NCI-H345 (cell line): ENCODE measurements around the gene IQCF5.
"Not testable (repeated sequence)": the region's sequence is repeated elsewhere in the genome, so short reads cannot be mapped to it uniquely, and the experiment has no call there.

Experiments
- DNase-seq: peaks from one replicate; lab custom pipeline; 2025; lab: John Stamatoyannopoulos, UW

The IQCF5 gene

GRCh38 chr3:51875501-51875900 is at the start of gene IQCF5:
IQCF5 (minus strand) TSS chr3:51875601; CDS start chr3:51875531, 70 bp downstream.
- no peak for DNase-seq

- DNase-seq = no peak
These were observed 45.7 kb upstream of the IQCF5 start for GRCh38 chr3:51921081-51921578.

GRCh38 chr3:51916418-51916817 is 41.0 kb upstream of the IQCF5 start:
- no peak for DNase-seq

- DNase-seq = no peak
These were observed 32.6 kb upstream of the IQCF5 start for GRCh38 chr3:51908026-51908425.

- no peak for DNase-seq
These were observed 28.8 kb upstream of the IQCF5 start for GRCh38 chr3:51904034-51904823.

- not testable (repeated sequence) for DNase-seq
These were observed 27.0 kb upstream of the IQCF5 start for GRCh38 chr3:51902361-51902760.

GRCh38 chr3:51900043-51900442 is 24.6 kb upstream of the IQCF5 start:
- not testable (repeated sequence) for DNase-seq

- no peak for DNase-seq
These were observed 22.0 kb upstream of the IQCF5 start for GRCh38 chr3:51897391-51897790.

- no peak for DNase-seq
These were observed 21.4 kb upstream of the IQCF5 start for GRCh38 chr3:51896607-51897305.

GRCh38 chr3:51894939-51895338 is 19.5 kb upstream of the IQCF5 start:
- no peak for DNase-seq

- no peak for DNase-seq
These were observed 19.0 kb upstream of the IQCF5 start for GRCh38 chr3:51894391-51894790.

- no peak for DNase-seq
These were observed 16.0 kb upstream of the IQCF5 start for GRCh38 chr3:51891242-51892039.

GRCh38 chr3:51888463-51889105 is 13.2 kb upstream of the IQCF5 start:
- DNase-seq = no peak

GRCh38 chr3:51887620-51888019 is 12.2 kb upstream of the IQCF5 start:
- no peak for DNase-seq

GRCh38 chr3:51886447-51886846 is 11.0 kb upstream of the IQCF5 start:
- DNase-seq = no peak

GRCh38 chr3:51879937-51880336 is 4.5 kb upstream of the IQCF5 start:
- DNase-seq = no peak

- DNase-seq = no peak
These were observed 785 bp upstream of the IQCF5 start for GRCh38 chr3:51876186-51876585.

- DNase-seq = no peak
These were observed 512 bp downstream of the IQCF5 start for GRCh38 chr3:51874889-51875288.

GRCh38 chr3:51874411-51874810 is 990 bp downstream of the IQCF5 start:
- no peak for DNase-seq

- no peak for DNase-seq
These were observed 1.5 kb downstream of the IQCF5 start for GRCh38 chr3:51873876-51874275.

- no peak for DNase-seq
These were observed 2.1 kb downstream of the IQCF5 start for GRCh38 chr3:51873253-51873766.

- DNase-seq = no peak
These were observed 6.1 kb downstream of the IQCF5 start for GRCh38 chr3:51869304-51869703.
